Activated CD8-positive, alpha-beta memory T cell treated with anti-CD3 and anti-CD28 coated beads, Interleukin-2, amount 10 ng/mL, durations not matched to agents 7 days and 5 days (primary cell): ENCODE results near the gene AGBL3. TPM values are rescaled to one million over a fixed set of nuclear protein-coding genes. Genes with fewer than 3 reads are reported as not detected.
"Not testable (repeated sequence)": the region's sequence is repeated elsewhere in the genome, so short reads cannot be mapped to it uniquely, and the experiment has no call there.

Source experiments
- ATAC-seq: fragments of 150-1000 bp; cut with Tn5 transposase; one replicate; pipeline ENCODE4 v1.10.0; 2021; ENCODE audit warnings: moderate library complexity
- CTCF ChIA-PET: fragments of 350-600 bp; sonication (Branson Sonifier 250); formaldehyde crosslinking; loops from one replicate; lab custom pipeline; 2021; ENCODE audit warnings: antibody characterized with exemption; lab: Charles Lee
- DNase-seq: peaks from one replicate; pipeline ENCODE4 v3.0.0-alpha.2; 2020
- H3K27ac Mint-ChIP-seq: one replicate; pipeline ENCODE4 v1.8.0; 2021; ENCODE audit warnings: mild to moderate bottlenecking, mixed read lengths
- H3K27me3 Mint-ChIP-seq: one replicate; pipeline ENCODE4 v1.8.0; 2021; ENCODE audit warnings: mixed read lengths
- H3K36me3 Mint-ChIP-seq: one replicate; pipeline ENCODE4 v1.8.0; 2021; ENCODE audit warnings: mild to moderate bottlenecking, mixed read lengths
- H3K4me1 Mint-ChIP-seq: one replicate; pipeline ENCODE4 v1.8.0; 2021; ENCODE audit warnings: mixed read lengths
- H3K4me3 Mint-ChIP-seq: one replicate; pipeline ENCODE4 v1.8.0; 2021; ENCODE audit warnings: mild to moderate bottlenecking, moderate library complexity, mixed read lengths
- H3K9me3 Mint-ChIP-seq: one replicate; pipeline ENCODE4 v1.8.0; 2022; ENCODE audit warnings: low read depth, mixed read lengths
- total RNA-seq, 2 experiments: library from RNA; stranded (reverse); gene quantifications; one replicate each; pipeline ENCODE4 v1.2.3, GENCODE V29; 2021

AGBL3 gene
- total RNA-seq, 2 experiments from 2014 or later = 2.4 to 2.8 TPM

DNA sequence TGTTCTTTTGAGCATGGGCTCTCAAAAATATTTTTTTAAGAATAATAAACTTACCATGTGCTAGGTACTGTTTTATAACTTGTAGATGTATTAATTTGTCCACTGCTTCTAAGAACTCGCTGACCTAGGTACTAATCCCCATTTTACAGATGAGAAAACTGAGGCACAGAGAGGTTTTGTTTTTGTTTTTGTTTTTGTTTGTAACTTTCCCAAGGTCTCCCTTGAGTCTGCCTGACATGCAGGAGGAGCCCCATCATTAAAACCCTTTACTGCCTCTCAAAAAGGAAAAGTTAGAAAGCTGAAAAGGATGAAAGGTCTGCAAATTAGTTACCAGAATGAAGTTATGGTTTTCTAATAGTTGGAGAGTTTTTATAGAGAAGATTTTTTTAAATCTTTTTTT, 38.5 kb upstream of the AGBL3 start:
- DNase-seq (no peak), ATAC-seq (no peak)
- CTCF ChIA-PET = interaction anchor here (1.3 kb wide), 1 partner anchor 258 kb away, joined by 4 read pairs; no protein-coding TSS in a partner anchor
- Mint-ChIP-seq H3K27me3 (peaks cover 3% of the 10 kb centered on the region), H3K27ac (no peak overlapping the region), H3K4me1 (no peaks in the 10 kb centered on the region), H3K4me3 (no peak overlapping the region), H3K36me3 (no peaks in the 10 kb centered on the region), H3K9me3 (no peaks in the 10 kb centered on the region)

DNA sequence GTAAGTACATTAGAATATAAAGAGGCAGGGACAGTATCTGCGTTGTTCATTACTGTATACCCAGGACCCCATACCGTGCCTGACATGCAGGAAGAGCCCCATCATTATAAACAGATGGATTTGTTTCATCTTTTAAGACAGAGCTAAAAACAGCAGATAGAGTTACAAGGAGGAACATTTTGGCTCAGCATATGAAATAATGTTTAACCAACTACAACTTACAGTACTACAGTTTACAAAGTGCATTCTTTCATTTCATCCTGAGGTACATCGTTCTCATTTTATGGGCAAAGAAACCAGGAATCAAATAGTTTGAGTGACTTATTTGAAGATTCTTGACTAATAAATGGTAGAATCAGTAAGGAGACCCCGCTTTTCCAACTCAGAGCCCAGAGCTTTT, 38.1 kb upstream of the AGBL3 start:
- no peak overlapping the region for H3K27ac Mint-ChIP-seq
- H3K27me3 Mint-ChIP-seq = peaks cover 3% of the 10 kb centered on the region
- H3K4me3 Mint-ChIP-seq = no peak overlapping the region
- no peaks in the 10 kb centered on the region for H3K4me1 Mint-ChIP-seq
- ATAC-seq (no peak), DNase-seq (no peak)
- H3K9me3 Mint-ChIP-seq = no peaks in the 10 kb centered on the region
- H3K36me3 Mint-ChIP-seq = no peaks in the 10 kb centered on the region
- CTCF ChIA-PET = interaction anchor here (1.3 kb wide), 1 partner anchor 258 kb away, joined by 4 read pairs; no protein-coding TSS in a partner anchor

DNA sequence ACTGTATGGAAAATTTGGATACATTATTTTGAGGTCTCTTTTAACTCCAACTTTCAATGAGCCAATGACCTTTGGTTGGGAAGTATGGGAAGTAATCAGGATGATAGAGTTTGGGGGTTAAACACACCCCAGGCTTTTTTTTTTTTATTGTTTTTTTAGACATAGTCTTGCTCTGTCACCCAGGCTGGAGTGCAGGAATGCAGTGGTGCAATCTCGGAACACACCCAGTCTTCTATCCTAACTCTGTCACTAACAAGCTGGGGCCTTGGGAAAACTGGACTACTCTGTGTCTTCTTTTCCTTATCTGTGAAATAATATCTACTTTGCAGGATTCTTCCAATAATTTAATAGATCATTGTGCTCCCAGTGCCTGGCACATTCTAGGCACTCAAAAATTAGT, 37.6 kb upstream of the AGBL3 start:
- DNase-seq (no peak), ATAC-seq (no peak)
- Mint-ChIP-seq H3K27ac (no peak overlapping the region), H3K9me3 (no peaks in the 10 kb centered on the region), H3K4me3 (no peak overlapping the region), H3K27me3 (peaks cover 5% of the 10 kb centered on the region), H3K4me1 (no peaks in the 10 kb centered on the region), H3K36me3 (no peaks in the 10 kb centered on the region)
- CTCF ChIA-PET = interaction anchor here (1.3 kb wide), 1 partner anchor 259 kb away, joined by 4 read pairs; no protein-coding TSS in a partner anchor

DNA sequence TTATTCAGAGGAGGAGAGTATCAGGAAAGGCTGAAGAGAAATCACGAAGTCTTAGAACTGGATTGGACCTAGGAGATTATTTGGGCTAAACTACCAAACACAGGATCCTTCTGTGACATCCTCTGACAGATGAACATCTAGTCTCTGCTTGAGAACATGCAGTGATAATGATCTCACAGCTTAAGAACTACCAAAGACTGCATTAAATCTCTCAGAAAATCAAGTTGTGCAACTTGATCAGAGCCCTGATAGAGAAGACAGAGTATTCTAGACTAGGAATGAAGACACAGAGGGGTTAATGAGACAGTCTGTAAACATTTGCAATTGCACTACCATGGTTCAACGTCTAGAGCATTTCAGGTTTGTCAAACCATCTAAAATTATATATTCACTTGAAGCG, 37.1 kb upstream of the AGBL3 start:
- no peaks in the 10 kb centered on the region for H3K9me3 Mint-ChIP-seq
- CTCF ChIA-PET = no interaction called here

DNA sequence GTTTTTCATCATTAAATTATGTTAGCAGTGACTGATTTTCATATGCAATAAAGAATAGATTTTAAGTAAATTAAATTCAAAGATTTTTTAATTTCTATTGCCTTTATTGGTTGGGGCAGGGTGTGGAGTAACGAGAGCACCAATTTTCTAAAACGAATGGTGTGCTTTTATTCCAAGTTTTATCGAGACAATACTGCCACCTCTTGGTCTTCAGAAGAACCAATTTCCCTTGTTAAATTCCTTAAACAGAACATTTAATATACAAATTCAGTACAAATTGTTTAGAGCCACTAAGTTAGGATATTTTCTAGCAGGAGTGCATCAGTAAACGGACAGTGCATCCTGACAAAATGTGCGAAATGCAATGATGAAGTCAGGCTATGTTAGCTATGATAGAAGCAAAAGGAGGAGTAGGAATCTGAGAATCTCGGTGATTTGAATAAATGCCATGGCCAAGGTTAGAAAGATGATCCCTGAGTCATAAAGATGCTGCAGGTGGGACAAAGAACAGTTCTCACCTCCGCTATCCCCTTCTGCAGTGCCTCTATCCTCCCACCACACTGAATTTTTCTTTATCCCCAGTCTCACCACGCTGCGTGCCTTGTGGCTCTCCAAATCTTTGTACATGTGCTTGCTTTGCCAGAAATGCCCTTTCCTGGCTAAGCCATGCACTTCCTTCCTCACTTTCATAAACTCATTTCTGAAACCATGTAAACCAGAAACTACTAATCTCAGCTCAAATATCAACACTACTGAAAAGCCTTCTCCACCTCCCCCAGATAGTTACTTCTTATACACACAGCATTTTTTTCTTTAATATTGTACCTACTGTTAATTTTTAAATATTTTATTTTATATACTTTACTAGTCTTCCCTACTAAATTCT, 31.9 kb upstream of the AGBL3 start:
- Mint-ChIP-seq H3K27me3 (peaks cover 9% of the 10 kb centered on the region), H3K4me1 (peaks cover 6% of the 10 kb centered on the region), H3K4me3 (no peak overlapping the region), H3K9me3 (no peaks in the 10 kb centered on the region), H3K36me3 (no peaks in the 10 kb centered on the region), H3K27ac (no peak overlapping the region)
- no peak for ATAC-seq
- CTCF ChIA-PET = interaction anchor here (0.9 to 2.4 kb wide), 5 partner anchors 28 to 522 kb away, joined by 3 to 7 read pairs (median 3); partner anchors contain the start of gene CYREN
- no peak for DNase-seq

More for the DNA sequence above, 37.1 kb upstream of the AGBL3 start:
- DNase-seq (no peak), ATAC-seq (no peak)
- Mint-ChIP-seq H3K4me3 (no peak overlapping the region), H3K27ac (no peak overlapping the region), H3K27me3 (peaks cover 2% of the 10 kb centered on the region), H3K36me3 (no peaks in the 10 kb centered on the region), H3K4me1 (peaks cover under 1% of the 10 kb centered on the region)

DNA sequence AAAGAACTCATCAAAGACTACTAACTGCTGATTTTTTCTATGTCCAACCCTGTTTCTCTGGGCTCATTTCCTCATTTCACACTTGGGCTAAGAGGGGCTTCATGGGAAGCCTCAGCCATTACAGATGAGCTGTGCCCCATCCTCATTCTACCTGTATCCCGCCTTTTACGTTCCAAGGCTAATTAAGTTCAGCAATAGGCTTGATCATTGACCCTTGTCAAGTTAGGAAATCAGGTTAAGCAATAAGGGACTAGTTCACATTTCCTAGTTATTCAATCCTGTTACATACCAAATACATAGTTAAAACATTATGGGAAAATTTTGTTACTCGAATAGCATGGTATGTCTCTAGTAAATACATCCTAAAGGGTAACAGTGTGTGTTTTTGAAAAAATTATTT, 29.3 kb upstream of the AGBL3 start:
- Mint-ChIP-seq H3K27me3 (peaks cover 9% of the 10 kb centered on the region), H3K27ac (no peak overlapping the region), H3K4me3 (no peak overlapping the region), H3K36me3 (no peaks in the 10 kb centered on the region), H3K9me3 (no peaks in the 10 kb centered on the region), H3K4me1 (peaks cover 6% of the 10 kb centered on the region)
- CTCF ChIA-PET = no interaction called here
- DNase-seq (no peak), ATAC-seq (no peak)

DNA sequence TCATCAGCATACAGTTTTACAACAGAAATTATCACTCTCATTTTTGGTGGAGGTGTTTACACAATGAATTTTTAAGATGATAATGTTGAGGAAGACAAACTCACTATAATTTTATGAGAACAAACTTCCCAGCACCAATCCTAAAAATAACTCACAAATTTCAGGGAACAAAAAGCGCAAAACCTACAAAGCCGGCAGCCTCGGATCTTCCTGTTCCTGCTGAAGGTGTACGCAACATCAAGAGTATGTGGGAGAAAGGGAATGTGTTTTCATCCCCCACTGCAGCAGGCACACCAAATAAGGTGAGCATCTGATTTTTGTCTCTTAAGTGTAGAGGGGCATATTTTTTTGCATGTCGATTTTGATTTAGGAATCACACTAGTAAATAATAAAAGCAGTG, 26.5 kb upstream of the AGBL3 start:
- no peaks in the 10 kb centered on the region for H3K9me3 Mint-ChIP-seq
- no peaks in the 10 kb centered on the region for H3K36me3 Mint-ChIP-seq
- H3K27me3 Mint-ChIP-seq = peaks cover 20% of the 10 kb centered on the region
- CTCF ChIA-PET = no interaction called here
- no peak overlapping the region for H3K27ac Mint-ChIP-seq
- no peaks in the 10 kb centered on the region for H3K4me1 Mint-ChIP-seq
- H3K4me3 Mint-ChIP-seq = no peak overlapping the region
- no peak for ATAC-seq
- no peak for DNase-seq

DNA sequence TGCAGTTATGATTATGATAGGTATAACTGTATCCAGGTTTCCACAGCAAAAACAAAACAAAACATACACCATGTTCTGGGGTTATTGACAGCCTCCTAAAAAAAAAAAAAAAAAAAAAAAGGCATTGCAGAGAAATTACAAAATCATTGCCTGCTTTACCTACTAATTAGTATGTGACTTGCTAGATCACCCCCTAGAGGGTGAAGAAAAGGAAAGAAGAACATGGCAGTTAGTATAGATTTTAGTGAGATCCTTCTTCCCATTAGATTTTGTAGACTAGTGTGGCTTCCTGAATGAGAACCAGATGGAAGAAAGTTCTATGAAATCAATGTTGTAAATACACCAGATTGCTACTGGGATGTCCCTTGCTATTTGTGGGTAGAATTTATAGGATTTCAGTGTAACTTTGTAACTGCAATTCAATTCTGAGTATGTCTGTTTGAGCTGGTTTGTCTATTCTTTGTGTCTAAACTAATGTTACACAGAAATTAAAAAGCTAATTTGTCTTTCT, 24.0 kb upstream of the AGBL3 start:
- DNase-seq (no peak), ATAC-seq (no peak)
- H3K9me3 Mint-ChIP-seq = no peaks in the 10 kb centered on the region
- no peak overlapping the region for H3K27ac Mint-ChIP-seq
- H3K36me3 Mint-ChIP-seq = no peaks in the 10 kb centered on the region
- peaks cover 20% of the 10 kb centered on the region for H3K27me3 Mint-ChIP-seq
- no peak overlapping the region for H3K4me3 Mint-ChIP-seq
- CTCF ChIA-PET = no interaction called here
- no peaks in the 10 kb centered on the region for H3K4me1 Mint-ChIP-seq

DNA sequence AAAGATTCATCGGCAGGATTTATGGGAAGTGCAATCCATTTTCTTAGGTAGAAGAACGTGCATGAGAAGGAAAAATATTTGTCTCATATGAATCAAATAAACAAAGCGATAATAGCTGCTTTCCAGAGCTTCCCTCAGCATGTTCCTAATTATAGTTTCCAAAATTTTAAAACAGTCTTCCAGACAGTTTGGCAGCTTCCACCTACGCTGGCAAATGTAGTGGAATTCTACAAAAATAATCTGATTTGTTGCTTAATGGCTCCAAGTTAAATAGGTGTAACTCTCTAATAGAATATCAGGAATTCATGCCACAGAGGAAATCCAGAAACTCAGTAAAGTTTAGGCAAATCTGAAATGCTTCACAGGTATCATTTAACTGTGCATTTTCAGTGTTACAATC, 23.3 kb upstream of the AGBL3 start:
- peaks cover 18% of the 10 kb centered on the region for H3K27me3 Mint-ChIP-seq
- no peaks in the 10 kb centered on the region for H3K36me3 Mint-ChIP-seq
- H3K9me3 Mint-ChIP-seq = no peaks in the 10 kb centered on the region
- no peaks in the 10 kb centered on the region for H3K4me1 Mint-ChIP-seq
- CTCF ChIA-PET = no interaction called here
- no peak for ATAC-seq
- H3K4me3 Mint-ChIP-seq = no peak overlapping the region
- DNase-seq = no peak
- no peak overlapping the region for H3K27ac Mint-ChIP-seq

DNA sequence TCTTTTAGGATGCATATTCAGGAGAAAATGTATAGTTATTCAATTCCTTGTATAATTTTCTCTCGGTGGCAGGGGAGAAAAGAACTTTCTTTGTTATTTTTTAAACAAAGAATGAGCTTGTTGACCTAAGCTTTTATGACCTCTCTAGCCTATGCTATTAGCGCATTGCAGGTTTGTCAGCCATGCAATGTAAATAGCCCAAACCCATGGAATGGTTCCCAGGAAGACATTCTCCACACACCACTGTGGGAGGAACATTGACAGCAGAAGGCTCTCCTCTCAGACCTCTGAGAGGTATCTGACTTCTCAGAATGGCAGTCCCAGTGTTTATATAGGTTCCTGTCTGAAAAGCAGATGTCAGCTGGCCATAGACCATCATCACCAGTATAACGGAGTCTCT, 19.6 kb upstream of the AGBL3 start:
- H3K36me3 Mint-ChIP-seq = no peaks in the 10 kb centered on the region

DNA sequence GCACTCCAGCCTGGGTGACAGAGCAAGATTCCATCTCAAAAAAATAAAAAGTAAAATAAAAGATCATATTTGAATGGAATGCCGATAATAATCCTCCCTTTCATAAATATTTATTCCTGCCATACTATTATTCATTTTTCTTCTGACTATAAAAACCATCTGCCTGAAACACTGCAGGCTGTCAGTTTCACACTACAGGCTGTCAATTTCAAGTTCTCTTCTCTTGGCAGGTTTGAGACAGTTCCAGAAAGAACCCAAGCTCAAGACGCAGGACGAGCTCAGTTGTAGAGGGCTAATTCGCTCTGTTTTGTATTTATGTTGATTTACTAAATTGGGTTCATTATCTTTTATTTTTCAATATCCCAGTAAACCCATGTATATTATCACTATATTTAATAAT, 18.2 kb upstream of the AGBL3 start:
- ATAC-seq = no peak
- H3K27ac Mint-ChIP-seq = no peak overlapping the region
- no peak for DNase-seq
- H3K9me3 Mint-ChIP-seq = no peaks in the 10 kb centered on the region
- H3K36me3 Mint-ChIP-seq = no peaks in the 10 kb centered on the region
- no peaks in the 10 kb centered on the region for H3K4me1 Mint-ChIP-seq
- CTCF ChIA-PET = no interaction called here
- H3K4me3 Mint-ChIP-seq = no peak overlapping the region
- H3K27me3 Mint-ChIP-seq = peaks cover 21% of the 10 kb centered on the region

More for the DNA sequence above, 19.6 kb upstream of the AGBL3 start:
- DNase-seq = no peak
- Mint-ChIP-seq H3K4me1 (no peaks in the 10 kb centered on the region), H3K27me3 (peaks cover 27% of the 10 kb centered on the region), H3K4me3 (no peak overlapping the region), H3K27ac (no peak overlapping the region), H3K9me3 (no peaks in the 10 kb centered on the region)
- no peak for ATAC-seq
- CTCF ChIA-PET = interaction anchor here (1.0 kb wide), 1 partner anchor 20 kb away, joined by 3 read pairs; the partner anchor contains the start of gene AGBL3

DNA sequence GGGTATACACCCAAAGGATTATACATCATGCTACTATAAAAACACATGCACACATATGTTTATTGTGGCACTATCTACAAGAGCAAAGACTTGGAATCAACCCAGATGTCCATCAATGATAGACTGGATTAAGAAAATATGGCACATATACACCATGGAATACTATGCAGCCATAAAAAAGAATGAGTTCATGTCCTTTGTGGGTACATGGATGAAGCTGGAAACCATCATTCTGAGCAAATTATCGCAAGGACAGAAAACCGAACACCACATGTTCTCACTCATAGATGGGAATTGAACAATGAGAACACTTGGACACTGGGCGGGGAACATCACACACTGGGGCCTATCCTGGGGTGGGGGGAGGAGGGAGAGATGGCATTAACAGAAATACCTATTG, 4.7 kb upstream of the AGBL3 start:
- not testable (repeated sequence) for H3K9me3 Mint-ChIP-seq, H3K4me3 Mint-ChIP-seq, ATAC-seq, H3K27me3 Mint-ChIP-seq, H3K36me3 Mint-ChIP-seq, DNase-seq, H3K27ac Mint-ChIP-seq
- peaks cover 12% of the 10 kb centered on the region for H3K4me1 Mint-ChIP-seq
- CTCF ChIA-PET = interaction anchor here (0.9 kb wide), 1 partner anchor 27 kb away, joined by 3 read pairs; no protein-coding TSS in a partner anchor

DNA sequence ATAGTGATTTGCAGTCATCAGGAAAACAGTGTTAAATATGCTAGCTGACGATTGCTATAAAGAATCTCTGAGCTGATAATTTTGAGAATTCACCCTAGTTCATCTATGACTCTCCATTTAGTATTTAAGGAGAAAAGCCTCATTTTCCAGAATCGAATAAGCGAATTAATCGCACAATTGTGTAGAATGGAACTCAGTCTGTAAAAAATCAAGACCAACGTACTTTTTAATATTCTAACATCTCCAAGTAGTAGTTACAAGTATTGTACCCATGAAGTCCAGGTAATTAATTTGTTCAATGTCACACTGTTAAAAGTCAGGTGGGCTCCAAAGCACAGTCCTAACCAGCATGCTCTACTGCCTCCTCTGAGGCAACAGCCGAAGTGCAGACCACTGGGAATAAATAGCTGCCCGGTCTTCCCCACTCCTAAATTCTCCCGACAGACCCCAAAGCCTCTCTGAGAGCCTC, 380 bp upstream of the AGBL3 start:
- H3K4me1 Mint-ChIP-seq = peaks cover 29% of the 10 kb centered on the region
- H3K27ac Mint-ChIP-seq = peak overlapping the region; percentile 93
- DNase-seq (no peak), ATAC-seq (peak; percentile 60)
- H3K36me3 Mint-ChIP-seq = peaks cover 17% of the 10 kb centered on the region
- H3K27me3 Mint-ChIP-seq = no peaks in the 10 kb centered on the region
- no peaks in the 10 kb centered on the region for H3K9me3 Mint-ChIP-seq
- CTCF ChIA-PET = interaction anchor here (1.0 to 6.2 kb wide), 17 partner anchors 9 to 553 kb away, joined by 3 to 65 read pairs (median 6); partner anchors contain the start of genes CYREN and TMEM140
- peak overlapping the region; percentile 97 for H3K4me3 Mint-ChIP-seq
